HL-60/S4 (cell line): ENCODE measurements around the gene JADE3.

Experiments
- in situ Hi-C: fragments of 300-500 bp; cut with MboI; formaldehyde crosslinking; loops from 2 replicates; pipeline ENCODE4 v1.14.3; 2022; ENCODE audit warnings: low sequenced_read_pairs

The JADE3 gene

DNA sequence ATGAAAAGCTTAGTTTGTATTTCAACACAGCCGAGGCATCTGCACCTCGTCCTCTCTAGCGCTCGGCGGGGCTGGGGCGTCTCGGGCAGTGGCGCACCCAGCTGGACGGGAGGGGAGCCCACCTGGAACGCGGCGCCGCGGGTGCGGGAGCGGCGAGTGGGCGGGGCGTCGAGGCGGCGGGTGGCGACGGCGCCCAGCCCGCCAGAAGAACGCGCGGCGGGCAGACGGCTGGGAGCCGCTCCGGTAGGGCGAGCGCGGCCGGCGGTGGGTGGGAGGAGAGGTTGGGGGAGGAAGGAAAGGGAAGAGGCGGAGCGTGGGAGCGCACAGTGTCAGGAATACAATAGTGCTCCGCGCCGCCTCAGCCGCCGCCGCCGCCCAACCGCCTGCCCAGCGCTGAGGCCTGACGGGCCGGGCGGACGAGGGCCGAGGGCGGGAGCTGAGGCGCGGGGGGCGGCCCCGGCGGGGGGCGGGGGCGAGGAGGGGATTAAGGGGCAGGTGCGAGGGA, at the start of gene JADE3:
TSS of gene JADE3 (plus strand) at position 324 of the 505 bp plus-strand sequence. CDS start 72,474 bp downstream, outside the sequence.
- in situ Hi-C loops = no loop called here

DNA sequence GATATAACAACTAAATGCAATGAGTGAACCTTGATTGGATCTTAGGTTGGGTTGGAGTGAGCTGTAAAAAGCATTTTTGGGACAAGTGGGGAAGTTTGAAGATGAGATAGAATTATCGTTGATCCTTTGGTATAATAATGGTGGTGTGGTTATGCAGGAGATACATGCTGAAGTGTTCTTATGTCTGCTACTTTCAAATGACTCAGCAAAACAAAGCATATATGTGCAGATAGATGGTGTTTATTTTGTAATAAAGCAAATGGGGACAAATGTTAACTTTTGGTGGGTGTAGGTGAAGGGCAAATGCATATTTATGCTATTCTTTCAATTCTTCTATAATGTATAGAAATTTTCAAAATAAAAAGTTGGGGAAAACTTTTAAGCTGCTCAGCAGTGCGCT, 49.1 kb upstream of the JADE3 start:
- in situ Hi-C loops = no loop called here

DNA sequence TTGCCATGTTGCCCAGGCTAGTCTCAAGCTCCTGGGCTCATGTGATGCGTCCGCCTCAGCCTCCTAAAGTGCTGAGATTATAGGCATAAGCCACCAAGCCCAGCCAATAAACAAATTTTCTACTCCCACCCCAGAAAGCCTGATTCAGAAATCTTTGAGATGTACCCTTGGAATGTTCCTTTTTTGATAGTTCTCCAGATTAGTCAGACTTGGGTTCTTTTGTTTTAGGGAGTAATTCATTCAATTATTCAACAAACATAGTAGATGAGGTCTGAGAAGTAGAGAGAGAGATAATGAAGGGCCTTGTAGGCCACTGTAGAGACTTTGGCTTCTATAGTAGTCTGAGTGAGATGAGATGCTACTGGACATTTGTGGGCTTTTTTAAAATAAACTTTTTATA, 47.6 kb upstream of the JADE3 start:
- in situ Hi-C loops = no loop called here

DNA sequence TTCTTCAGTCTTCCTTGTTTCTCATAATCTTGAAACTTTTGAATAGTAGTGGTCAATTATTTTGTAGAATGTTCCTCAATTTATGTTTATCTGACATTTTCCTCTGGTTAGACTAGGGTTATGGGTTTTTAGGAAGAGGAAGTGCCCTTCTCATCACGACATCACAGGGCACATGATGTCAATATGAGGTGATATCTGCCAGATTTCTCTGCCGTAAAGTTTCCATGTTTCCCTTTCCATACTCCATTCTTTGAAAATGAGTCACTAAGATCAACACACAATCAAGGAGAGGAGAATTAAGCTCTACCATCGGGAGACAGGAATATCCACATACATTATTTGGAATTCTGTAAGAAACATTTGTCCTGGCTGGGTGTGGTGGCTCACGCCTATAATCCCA, 46.9 kb upstream of the JADE3 start:
- in situ Hi-C loops = no loop called here

DNA sequence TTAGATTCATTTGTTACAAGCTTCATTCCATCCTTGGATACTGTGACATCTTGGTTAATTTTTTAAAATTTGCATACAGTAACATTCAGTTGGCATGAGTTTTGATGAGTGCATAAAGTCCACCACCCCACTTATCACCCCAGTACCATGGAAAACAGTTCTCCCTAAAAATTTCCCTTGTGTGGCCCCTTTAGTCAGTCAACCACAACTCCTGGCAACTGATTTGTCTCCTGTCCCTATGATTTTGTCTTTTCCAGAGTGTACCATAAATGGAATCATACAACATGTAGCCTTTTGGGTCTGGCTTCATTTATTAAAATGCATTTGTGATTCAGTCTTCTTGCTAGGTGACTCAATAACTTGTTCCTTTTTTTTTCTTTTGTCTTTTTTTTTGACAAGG, 45.5 kb upstream of the JADE3 start:
- in situ Hi-C loops = no loop called here

DNA sequence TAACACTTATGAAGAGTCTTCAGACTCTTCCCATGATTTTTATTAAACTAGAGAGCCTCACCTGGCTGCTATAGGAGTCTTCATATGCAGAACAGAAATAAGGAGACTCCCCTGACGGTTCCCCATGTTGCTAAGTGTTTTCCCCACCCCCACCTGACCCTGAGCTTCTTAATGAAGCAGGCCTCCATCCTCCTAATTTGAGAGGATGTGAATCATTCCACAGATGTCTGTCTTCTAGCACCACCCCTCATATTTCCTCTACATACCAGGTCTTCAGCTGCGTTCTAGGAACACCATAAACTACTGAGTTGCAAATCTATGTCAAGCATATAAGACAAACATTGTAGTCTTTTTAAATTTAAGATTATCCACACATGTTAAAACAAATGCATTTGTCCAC, 38.5 kb upstream of the JADE3 start:
- in situ Hi-C loops = no loop called here

DNA sequence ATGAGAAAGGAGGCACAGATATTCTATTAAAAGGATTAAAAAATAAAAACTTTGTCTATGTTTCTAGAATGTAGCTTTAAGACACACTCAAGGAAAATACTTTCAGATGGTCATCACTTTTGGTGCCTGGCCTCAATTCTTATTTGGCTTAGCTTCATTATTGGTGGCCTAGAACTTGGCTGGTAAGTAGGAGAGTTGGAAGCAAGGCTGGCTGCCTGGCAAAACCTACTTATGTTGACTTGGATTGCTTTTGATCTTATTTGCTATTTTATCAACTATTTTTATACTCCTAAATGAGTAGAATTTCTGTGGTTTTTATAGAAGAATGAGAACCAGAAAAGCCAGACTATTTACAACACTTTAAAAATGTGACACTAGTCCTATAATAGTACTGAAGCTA, 35.3 kb upstream of the JADE3 start:
- in situ Hi-C loops = no loop called here

DNA sequence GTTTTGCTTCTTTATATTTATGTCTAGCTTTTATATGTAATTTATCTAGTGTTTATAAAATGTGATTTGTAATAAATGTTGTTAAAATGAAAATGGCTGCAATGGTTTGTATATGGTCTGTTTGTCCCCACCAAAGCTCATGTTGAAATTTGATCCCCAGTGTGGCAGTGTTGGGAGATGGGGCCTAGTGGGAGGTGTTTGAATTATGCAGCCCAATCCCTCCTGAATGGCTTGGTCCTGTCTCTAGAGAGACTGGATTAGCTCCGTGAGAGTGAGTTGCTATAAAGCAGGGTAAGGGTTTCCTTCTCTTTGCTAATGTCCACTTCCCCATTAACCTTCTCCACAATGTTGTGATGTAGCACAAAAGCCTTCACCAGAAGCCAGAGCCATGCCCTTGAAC, 30.0 kb upstream of the JADE3 start:
- in situ Hi-C loops = no loop called here

DNA sequence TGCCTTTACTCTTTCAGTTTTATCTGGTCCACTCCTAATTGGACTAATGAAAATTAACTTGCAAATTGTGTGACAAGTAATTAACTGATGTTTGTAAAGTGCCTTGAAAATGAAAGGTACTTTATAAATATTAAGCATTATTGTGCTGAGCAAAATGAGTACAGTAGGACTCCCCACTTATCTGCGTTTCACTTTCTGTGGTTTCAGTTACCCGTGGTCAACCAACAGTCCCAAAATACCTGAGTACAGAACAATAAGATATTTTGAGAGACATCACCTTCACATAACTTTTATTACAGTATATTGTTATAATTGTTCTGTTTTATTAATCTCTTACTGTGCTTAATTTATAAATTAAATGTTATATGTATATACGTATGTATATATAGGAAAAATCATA, 27.4 kb upstream of the JADE3 start:
- in situ Hi-C loops = no loop called here

DNA sequence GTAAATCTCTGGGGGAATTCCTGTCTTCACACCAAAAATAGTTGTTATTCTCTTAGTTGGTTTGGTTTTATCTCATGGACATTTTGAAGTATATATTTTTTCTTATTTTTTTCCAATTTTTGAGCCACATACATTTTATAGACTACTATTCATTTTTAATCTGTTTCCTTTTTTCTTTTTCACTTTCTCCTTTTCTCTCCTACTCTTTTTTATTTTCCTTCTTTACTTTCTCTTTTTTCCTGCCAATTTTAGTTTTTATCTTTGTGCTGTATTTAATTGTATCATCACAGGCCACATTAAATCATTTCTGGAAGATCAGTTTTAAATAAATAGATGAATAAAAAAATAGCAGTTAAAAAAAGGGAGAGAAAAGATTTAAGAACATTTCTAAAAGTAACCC, 14.0 kb upstream of the JADE3 start:
- in situ Hi-C loops = no loop called here

DNA sequence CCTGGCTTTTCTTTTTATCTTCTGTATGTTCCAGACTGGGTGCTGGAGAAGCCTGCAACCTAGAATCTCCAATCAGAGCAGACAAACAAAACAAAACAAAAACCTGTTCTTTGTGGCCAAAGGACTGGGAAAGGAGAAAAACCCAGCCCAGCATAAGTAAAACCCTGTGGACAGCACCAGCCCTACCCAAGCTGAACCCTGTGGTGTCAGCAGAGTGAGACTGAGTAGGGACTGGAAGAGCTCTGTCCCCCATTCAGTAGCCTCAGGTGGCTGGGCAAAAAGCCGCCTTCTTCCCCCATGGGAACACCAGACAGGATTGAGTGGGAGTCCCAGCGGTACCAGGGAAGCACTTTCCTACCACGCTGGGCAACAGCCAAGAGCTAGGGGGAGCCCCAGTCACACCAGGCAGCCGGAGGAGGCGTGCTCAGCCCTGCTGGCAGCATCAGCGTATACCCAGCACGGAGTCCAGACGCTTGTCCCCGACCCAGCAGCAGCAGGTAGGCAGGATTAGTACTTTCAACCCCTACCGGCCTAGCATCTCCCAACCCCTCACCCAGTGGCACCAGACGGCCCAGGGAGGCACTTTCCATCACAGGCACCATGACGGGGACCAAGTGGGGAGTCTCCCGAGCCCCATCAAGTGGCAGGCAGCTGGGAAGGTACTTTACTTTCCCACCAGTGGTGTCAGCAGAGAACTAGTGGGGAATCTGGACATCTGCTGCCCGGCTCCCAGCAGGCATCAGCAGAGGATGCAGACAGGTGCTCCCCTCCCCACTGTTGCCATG, 8.6 kb upstream of the JADE3 start:
- in situ Hi-C loops = no loop called here

DNA sequence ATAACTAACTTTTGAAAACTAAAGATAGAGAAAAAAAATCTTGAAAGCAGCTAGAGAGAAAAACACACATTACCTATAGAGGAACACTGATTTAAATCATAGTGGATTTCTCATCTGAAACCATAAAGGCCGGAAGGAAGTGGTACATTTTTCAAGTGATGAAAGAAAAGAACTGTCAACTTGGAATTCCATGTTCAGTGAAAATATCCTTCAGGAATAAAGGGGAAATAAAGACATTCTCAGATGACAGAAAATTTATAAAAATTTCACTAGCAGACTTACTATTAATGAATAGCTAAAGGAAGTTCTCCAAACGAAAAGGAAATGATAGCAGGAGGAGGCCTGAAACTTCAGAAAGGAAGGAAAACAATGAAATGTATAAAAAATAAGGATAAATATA, 7.6 kb upstream of the JADE3 start:
- in situ Hi-C loops = no loop called here

DNA sequence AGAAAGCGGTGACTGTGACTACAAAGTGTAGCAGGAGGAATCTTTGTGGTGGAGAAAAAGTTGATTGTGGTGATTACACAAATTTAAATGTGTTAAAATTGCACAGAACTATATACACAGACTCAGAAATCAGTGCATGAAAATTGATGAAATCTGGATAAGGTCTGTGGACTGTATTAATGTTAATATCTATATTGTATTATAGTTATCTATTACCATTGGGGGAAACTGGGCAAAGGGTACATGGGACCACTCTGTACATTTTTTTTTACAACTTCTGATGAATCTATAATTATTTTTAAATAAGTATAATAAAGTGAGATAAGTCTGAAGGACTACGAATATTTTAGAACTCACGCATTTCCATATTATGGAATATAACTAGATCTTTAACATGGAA, 1.8 kb upstream of the JADE3 start:
- in situ Hi-C loops = no loop called here

DNA sequence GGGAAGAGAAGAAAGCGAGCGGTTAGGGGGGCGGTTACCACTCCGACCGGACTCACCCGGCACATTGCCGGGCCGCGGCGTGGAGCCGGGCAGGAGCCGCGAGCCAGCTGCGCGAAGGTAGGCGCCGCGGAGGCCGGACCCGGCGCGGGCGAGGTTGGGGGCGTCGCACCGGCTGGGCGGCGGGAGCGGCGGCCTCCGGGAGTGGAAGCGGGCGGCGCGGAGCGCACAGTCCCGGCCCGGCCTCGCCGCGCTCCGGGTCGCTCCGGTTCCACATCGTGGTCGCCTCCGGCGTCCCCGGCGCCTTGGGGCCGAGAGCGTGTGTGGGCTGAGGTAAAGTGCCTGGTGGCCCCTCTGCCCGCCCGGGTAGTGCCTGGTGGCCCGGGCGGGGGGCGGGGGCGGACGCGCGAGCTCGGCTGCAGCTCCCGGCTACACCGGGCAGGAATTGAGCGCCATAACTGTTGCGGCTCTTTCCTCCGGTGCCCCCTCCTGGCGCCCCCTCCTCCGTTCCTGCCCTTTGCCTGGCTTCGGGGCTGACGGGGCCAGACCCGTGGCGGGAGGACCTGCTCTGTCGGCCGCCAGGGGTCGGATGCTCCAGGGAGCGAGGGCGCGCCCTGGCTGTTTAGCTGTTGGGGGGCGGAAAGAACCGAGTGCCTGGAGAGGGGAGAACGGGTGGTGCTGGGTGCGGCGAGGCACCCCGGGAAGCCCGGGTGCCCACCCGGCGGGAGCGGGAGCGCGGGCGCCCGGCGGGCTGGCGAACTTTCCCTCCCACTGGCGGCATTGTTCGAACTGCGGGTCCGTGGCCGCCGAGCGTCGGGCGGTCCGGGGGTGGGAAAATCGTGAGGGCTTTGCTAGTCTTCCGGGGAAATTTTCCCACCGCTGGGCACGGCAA, 626 bp downstream of the JADE3 start:
- in situ Hi-C loops = no loop called here

DNA sequence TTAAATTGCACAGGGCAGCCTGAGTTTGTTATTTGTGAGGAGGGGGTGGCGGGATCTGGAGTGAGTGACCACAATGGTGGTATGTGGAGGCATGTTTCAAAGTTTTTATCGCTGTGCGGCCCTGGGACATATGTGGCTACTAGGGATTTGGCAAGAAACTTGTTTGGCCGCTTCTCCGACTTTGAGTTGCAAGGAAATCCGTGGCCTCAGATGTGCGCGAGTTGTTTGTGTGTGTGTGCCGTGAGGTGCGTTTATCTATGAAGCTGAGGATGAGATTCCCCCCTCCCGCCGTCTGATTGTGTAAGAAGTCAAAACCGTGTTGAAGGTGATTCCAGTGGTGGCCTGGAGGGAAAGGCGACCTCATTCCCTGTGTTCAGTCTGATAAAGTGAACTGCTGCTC, 1.4 kb downstream of the JADE3 start:
- in situ Hi-C loops = no loop called here

DNA sequence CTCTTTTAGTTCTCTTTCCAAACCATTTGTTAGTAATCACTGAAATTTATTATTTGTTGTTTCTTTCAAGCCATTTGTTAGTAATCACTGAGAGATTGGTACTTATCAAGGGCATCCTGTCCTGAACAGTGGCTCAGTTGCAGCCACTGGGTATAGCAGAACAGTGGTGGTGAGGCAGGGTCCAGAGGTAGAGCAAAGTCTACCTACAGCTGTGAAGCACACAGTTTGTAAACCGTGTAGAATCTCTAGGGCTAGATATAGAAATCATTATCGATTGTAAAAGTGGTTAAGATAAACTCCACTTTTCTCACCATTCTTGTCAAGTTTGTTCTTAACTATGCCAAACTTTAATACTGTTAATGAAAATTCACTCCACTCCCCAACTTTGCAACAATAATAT, 4.1 kb downstream of the JADE3 start:
- in situ Hi-C loops = no loop called here

DNA sequence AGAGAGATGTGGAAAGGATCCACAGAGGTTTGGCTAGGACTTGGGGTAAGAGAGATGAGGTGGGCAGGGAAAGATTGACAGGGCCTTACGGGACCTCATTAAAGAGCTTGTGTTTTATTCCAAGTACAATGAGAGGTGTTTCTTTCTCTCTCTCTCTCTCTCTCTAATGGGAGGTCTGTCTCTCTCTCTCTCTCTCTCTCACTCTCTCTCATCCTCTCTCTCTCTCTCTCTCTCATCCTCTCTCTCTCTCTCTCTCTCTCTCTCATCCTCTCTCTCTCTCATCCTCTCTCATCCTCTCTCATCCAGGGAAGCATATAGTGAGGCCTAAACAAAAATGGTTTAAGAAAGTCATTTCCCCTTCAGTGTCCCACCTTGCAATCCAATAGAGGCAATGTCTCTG, 5.4 kb downstream of the JADE3 start:
- in situ Hi-C loops = no loop called here

DNA sequence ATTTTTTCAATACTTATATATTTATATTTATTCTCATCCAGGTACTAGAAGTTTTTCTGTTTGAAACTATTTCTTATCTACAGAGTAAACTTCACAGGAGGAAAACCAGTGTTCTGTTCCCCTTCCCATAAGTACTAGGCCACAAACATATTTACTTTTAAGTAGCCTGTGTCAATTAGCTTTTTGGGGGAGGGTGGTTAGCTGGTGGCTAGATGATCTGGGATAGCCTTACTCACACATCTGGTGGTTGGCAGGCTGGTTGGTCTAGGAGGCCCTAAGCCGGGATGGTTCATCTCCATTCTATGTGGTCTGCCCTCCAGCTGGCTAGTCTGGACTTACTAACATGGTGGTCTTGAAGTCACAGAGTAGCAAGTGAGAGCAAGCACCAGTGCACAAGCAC, 6.2 kb downstream of the JADE3 start:
- in situ Hi-C loops = no loop called here

DNA sequence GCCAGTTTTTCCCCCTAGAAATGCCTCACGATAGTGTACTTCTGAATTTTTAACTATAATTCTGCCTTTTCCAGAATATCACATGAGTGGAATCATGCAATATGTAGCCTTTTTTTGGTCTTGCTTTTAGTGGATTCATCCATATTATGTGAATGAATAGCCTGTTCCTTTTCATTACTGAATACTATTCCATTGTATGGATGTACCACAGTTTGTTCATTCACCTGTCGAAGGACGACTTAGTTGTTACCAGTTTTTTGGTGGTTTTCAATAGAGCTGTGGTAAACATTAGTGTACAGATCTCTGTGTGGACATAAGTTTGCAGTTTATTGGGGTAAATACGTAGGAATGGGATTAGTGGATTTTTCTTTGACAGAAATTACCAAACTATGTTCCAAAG, 8.0 kb downstream of the JADE3 start:
- in situ Hi-C loops = no loop called here

DNA sequence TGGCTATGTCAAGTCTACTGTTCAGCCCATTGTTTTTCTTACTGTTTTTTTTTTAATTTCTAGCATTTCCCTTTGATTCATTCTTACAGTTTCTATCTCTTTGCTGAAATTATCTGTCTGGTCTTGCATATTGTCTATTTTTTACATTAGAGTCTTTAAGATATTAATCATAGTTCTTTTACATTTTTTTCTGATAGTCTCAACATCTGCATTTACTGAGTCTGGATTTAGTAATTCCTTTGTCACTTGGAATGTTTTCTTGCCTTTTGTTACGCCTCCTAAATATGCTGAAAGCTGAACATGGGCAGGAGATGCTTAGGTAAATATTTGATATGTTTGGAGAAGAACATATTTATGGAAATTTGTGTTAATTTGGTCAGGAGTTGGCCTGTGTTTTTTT, 10.4 kb downstream of the JADE3 start:
- in situ Hi-C loops = no loop called here

DNA sequence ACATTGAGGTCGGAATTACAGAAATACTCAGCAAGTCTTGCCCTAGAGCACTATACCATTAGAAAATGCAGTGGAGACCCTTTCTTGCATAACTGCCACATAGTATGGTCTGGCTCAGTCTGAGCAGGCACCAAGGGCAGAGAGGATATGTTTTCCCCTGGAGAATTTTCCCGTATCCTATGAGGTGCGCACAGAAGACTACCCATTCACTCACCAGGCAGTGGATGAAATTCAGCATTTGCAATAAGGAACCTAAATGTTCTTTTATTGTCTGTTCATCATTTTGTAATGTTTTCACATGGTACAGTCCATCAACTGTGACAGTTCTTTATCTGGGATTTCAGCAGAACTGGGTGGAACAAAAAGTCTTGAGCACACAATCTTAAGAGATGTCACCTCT, 15.5 kb downstream of the JADE3 start:
- in situ Hi-C loops = no loop called here
